HG03378 (cell line): Measurements from ENCODE around the gene WNT7B.

Source experiments
- ATAC-seq: cut with Tn5 transposase; IDR thresholded peaks from one replicate; pipeline ENCODE4 v1.9.1; 2021; ENCODE audit warnings: mild to moderate bottlenecking, moderate library complexity; ENCODE audit not compliant: unreplicated experiment

Gene WNT7B

GRCh38 chr22:45997077-45997776 lies 20.3 kb upstream of the WNT7B start:
- no peak for ATAC-seq

- ATAC-seq, result no peak
These were observed 19.5 kb upstream of the WNT7B start for GRCh38 chr22:45996241-45997076.

GRCh38 chr22:45995405-45996101 lies 18.6 kb upstream of the WNT7B start:
- ATAC-seq, result no peak

DNA sequence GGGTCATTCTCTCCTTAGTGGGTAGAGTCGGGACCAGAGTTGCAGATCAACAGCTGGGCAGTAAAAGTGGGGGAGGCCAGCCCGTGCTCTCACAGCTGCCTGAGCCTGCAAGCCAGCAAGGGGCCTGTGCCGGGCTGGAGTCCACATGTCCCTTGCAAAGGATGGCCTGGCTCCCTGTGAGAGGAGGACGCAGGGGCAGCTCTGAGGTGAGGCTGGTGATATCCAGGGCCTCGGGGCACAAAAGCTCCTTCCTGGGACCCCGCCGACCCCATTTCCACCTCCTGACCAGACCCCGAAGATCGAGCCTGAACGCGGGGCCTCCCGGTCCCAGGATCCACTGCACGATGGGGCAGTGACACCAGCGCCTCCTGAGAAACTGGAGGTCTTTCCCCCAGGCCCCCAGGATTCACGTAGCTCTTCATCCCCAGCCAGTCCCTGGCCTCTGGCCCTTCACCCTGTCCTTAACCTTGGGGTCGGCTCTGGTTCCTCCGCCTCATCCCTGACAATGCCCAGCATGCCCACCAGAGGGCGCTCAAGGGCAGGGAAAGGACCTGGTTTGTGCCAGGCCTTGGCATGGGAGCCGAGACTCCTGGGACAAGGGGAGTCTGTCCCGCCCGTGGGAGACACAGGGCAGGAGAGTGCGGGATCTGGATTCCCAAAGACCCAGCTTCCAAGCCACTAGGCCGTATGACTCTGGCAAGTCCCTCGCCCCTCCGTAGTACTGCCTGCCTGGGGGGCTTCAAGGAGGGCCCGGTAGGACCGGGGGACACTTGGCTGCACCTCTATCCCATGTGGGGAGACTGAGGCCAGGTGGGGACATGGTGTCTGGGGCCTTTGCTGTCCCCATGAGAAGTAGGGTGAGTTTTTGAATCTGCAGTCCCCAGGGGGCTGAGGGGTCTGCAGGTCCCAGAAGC lies 17.8 kb upstream of the WNT7B start:
- no peak for ATAC-seq

GRCh38 chr22:45993841-45994240 lies 16.9 kb upstream of the WNT7B start:
- no peak for ATAC-seq

DNA sequence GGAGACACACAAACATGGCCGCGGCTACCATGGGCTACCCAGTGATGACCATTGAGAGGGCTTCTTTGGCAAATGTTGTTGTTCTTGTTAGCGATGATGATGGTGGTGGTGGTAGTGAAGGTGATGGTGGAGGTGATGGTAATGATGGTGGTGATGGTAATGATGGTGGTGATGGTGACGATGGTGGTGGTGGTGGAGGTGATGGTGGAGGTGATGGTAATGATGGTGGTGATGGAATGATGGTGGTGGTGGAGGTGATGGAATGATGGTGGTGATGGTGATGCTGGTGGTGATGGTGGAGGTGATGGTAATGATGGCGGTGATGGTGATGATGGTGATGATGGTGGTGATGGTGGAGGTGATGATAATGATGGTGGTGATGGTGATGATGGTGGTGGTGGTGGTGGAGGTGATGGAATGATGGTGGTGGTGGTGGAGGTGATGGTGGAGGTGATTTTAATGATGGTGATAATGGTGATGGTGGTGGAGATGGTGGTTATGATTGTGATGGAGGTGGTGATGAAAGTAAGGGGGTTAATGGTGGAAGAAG lies 16.3 kb upstream of the WNT7B start:
- no peak for ATAC-seq

DNA sequence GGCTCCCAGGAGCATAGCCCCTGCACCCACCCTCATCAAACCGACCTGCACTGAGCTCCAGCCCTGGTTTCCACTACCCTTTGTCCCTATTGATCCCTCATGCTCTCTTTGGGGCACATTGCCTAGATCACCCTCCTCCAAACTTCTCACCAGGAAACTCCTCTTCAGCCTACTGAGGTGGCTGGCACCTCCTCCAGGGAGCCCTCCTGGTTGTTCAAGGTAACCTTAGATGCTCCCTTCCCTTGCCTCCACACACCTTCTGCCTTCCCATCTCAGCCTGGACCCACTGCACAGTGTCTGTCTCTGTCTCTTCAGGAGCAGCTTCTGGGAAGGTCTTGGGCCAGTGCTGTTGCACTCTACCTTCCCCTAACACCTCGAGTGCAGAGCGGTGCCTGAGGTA lies 15.8 kb upstream of the WNT7B start:
- ATAC-seq, result no peak

- ATAC-seq, result no peak
These were observed 14.1 kb upstream of the WNT7B start for GRCh38 chr22:45991098-45991497.

- ATAC-seq, result no peak
These were observed 10.3 kb upstream of the WNT7B start for GRCh38 chr22:45987136-45987861.

- no peak for ATAC-seq
These were observed 7.5 kb upstream of the WNT7B start for GRCh38 chr22:45984316-45984916.

DNA sequence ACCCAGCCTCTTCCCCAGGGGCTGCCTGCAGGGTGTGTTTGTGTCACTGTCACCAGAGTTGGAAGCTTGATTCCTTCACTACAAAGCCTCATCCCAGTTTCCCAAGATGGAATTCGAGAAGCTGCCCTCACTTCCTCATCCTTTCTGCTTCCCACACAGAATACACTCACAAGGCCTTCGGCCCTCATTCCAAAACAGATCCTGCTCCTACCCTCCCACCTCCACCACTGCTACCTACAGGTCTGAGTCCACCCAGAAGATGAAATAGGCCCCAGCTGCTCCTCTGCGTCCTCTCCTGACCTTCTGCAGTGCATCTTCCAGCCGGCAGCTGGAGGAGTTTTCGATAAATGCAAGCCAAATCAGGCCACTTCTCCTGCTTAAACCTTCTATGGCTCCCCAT lies 6.8 kb upstream of the WNT7B start:
- ATAC-seq, result no peak

DNA sequence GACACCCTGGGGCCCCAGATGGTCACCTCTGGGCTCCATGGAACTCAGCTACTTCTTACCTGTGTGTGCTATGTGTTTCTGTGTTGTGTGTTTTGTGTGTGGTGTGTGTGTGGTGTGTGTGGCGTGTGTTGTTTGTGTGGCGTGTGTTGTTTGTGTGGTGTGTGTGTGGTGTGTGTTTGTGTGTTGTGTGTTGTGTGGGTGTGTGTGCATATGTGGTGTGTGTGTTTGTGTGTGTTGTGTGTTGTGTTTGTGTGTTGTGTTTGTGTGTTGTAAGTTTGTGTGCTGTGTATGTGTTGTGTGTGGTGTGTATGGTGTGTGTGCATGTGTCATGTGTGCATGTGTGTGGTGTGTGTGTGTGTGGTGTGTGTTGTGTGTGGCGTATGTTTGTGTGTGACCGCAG lies 3.8 kb upstream of the WNT7B start:
- no peak for ATAC-seq

GRCh38 chr22:45980268-45980570 lies 3.3 kb upstream of the WNT7B start:
- ATAC-seq, result no peak

- ATAC-seq, result no peak
These were observed 1.3 kb upstream of the WNT7B start for GRCh38 chr22:45978275-45978713.

GRCh38 chr22:45977551-45978274 lies 751 bp upstream of the WNT7B start:
- no peak for ATAC-seq

DNA sequence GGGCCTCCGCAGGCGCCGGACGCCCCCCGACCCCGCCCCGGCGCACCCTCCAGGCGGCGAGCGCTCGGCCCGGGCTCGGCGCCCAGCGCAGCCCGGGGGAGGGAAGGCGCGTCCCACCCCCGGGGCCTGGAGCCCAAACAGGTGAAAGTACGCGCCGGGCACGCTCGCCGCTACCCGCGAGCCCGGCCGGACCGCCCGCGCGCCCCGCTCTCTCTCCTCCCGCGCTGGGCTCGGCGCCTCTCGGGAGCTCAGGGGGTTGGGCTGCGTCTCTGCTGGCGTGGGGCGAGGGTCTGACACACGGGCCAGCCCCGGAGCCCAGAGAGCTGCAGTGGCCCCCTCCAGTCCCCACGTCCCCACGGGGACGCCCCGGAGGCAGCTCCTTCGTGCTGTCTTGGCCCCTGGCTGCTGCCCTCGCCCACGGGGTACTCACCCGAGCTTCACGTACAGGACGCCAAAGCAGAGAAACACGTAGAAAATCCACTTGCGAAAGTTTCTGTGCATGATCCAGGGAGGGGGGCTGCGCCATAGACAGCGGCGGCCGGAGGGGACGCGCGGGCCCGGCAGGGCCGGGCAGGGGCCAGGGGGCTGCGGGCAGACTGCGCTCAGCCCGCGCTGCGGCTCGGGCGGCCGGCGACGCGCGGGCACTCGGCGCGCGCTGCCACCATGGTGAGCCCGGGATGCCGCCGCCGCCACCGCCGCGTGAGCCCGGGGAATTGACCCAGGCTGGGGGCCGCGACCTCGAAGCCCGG lies 534 bp downstream of the WNT7B start:
- ATAC-seq, result no peak

DNA sequence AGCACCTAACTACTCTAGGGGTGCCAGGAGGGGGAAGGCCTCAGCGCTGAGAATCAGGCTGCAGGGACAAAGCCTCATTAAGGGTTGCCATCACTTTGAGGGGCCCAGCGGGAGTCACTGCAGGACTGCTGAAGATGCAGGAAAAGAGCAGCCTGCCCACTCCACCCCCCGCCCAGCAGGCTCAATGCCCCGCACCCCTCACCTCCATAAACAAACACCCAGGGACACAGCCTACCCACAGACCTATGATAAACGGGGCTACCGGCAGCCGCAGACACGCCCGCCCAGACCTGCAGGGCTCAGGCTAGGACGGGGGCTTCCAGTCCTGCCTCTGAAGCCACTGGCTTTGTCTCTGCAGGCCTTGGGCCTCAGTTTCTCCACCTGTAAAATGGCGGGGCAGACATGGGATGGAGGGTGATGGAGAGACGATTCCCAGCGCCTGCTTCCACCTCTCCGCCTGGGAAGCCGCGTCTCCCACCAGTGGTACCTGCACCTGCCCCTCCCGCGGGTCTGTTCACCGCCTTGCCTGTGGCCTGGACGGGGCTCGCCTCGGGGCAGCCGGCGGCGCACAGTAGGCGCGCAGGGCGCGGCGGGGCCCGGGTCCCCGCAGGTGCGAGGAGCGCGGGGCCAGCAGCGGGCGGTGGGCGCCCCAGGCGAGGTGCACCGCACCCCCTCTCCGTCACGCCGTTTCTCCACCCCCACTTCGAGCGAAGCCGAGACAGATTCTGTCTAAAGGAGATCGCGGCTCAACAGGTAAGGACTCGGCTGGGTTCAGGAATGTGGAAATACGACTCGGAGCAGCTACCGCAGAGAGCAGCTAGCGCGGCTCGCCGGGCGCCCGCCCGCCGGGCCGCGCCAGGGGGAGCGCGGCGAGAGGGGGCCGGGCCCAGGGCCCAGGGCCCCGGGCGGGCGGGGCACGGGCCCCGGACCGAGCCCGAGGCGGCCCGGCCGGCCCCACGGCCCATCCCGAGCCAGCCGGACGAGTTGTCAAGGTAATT lies 1.5 kb downstream of the WNT7B start:
- no peak for ATAC-seq
